ENCODE measurements around the gene LOC128125822.

The LOC128125822 gene

GRCh38 chr6:63537201-63537958 lies 34.9 kb upstream of the LOC128125822 start (continued):
- TF ChIP-seq ZNF707 (tag by site-specific recombination; IDR thresholded peaks at IDR 0.05): no peak
- no peak for TF ChIP-seq ZBTB7A (tag by site-specific recombination; IDR thresholded peaks at IDR 0.05; ENCODE audit: low read depth)
- TF ChIP-seq, protein P1, sequence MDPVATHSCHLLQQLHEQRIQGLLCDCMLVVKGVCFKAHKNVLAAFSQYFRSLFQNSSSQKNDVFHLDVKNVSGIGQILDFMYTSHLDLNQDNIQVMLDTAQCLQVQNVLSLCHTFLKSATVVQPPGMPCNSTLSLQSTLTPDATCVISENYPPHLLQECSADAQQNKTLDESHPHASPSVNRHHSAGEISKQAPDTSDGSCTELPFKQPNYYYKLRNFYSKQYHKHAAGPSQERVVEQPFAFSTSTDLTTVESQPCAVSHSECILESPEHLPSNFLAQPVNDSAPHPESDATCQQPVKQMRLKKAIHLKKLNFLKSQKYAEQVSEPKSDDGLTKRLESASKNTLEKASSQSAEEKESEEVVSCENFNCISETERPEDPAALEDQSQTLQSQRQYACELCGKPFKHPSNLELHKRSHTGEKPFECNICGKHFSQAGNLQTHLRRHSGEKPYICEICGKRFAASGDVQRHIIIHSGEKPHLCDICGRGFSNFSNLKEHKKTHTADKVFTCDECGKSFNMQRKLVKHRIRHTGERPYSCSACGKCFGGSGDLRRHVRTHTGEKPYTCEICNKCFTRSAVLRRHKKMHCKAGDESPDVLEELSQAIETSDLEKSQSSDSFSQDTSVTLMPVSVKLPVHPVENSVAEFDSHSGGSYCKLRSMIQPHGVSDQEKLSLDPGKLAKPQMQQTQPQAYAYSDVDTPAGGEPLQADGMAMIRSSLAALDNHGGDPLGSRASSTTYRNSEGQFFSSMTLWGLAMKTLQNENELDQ (tag by site-specific recombination; IDR thresholded peaks at IDR 0.05; ENCODE audit: low read depth): no peak
- TF ChIP-seq ZNF302 (tag by site-specific recombination; IDR thresholded peaks at IDR 0.05; ENCODE audit: low read depth): no peak
- TF ChIP-seq SCRT2 (tag by site-specific recombination; IDR thresholded peaks at IDR 0.05): peak; percentile 38; the same call in 1 of the 2 replicates
- TF ChIP-seq, protein P2, sequence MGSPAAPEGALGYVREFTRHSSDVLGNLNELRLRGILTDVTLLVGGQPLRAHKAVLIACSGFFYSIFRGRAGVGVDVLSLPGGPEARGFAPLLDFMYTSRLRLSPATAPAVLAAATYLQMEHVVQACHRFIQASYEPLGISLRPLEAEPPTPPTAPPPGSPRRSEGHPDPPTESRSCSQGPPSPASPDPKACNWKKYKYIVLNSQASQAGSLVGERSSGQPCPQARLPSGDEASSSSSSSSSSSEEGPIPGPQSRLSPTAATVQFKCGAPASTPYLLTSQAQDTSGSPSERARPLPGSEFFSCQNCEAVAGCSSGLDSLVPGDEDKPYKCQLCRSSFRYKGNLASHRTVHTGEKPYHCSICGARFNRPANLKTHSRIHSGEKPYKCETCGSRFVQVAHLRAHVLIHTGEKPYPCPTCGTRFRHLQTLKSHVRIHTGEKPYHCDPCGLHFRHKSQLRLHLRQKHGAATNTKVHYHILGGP (tag by site-specific recombination; IDR thresholded peaks at IDR 0.05): 0 out of 2 replicates have a peak, but pooled peaks have one; percentile 18
- TF ChIP-seq, protein P3, sequence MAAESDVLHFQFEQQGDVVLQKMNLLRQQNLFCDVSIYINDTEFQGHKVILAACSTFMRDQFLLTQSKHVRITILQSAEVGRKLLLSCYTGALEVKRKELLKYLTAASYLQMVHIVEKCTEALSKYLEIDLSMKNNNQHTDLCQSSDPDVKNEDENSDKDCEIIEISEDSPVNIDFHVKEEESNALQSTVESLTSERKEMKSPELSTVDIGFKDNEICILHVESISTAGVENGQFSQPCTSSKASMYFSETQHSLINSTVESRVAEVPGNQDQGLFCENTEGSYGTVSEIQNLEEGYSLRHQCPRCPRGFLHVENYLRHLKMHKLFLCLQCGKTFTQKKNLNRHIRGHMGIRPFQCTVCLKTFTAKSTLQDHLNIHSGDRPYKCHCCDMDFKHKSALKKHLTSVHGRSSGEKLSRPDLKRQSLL (tag by site-specific recombination; IDR thresholded peaks at IDR 0.05): no peak
- no peak for TF ChIP-seq PBX3 (CRISPR knock-in tag; IDR thresholded peaks at IDR 0.05)
- TF ChIP-seq, protein P4, sequence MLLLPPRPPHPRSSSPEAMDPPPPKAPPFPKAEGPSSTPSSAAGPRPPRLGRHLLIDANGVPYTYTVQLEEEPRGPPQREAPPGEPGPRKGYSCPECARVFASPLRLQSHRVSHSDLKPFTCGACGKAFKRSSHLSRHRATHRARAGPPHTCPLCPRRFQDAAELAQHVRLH (tag by site-specific recombination; IDR thresholded peaks at IDR 0.05): no peak
- no peak for TF ChIP-seq ZNF324 (tag by site-specific recombination; IDR thresholded peaks at IDR 0.05)
- TF ChIP-seq HOXA7 (CRISPR knock-in tag; IDR thresholded peaks at IDR 0.05; ENCODE audit: borderline replicate concordance): no peak
- no peak for TF ChIP-seq ZNF560 (tag by site-specific recombination; IDR thresholded peaks at IDR 0.05; ENCODE audit: borderline replicate concordance)
- 0 out of 2 replicates have a peak, but pooled peaks have one; percentile 16 for TF ChIP-seq ZNF366 (tag by site-specific recombination; conservative IDR thresholded peaks at IDR 0.05)
- TF ChIP-seq, protein P5, sequence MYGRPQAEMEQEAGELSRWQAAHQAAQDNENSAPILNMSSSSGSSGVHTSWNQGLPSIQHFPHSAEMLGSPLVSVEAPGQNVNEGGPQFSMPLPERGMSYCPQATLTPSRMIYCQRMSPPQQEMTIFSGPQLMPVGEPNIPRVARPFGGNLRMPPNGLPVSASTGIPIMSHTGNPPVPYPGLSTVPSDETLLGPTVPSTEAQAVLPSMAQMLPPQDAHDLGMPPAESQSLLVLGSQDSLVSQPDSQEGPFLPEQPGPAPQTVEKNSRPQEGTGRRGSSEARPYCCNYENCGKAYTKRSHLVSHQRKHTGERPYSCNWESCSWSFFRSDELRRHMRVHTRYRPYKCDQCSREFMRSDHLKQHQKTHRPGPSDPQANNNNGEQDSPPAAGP (tag by site-specific recombination; IDR thresholded peaks at IDR 0.05): no peak
- TF ChIP-seq ZNF202 (tag by site-specific recombination; IDR thresholded peaks at IDR 0.05; ENCODE audit: borderline replicate concordance): no peak
- TF ChIP-seq, protein P6, sequence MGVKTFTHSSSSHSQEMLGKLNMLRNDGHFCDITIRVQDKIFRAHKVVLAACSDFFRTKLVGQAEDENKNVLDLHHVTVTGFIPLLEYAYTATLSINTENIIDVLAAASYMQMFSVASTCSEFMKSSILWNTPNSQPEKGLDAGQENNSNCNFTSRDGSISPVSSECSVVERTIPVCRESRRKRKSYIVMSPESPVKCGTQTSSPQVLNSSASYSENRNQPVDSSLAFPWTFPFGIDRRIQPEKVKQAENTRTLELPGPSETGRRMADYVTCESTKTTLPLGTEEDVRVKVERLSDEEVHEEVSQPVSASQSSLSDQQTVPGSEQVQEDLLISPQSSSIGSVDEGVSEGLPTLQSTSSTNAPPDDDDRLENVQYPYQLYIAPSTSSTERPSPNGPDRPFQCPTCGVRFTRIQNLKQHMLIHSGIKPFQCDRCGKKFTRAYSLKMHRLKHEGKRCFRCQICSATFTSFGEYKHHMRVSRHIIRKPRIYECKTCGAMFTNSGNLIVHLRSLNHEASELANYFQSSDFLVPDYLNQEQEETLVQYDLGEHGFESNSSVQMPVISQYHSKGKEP (tag by site-specific recombination; IDR thresholded peaks at IDR 0.05): no peak
- TF ChIP-seq, protein P7, sequence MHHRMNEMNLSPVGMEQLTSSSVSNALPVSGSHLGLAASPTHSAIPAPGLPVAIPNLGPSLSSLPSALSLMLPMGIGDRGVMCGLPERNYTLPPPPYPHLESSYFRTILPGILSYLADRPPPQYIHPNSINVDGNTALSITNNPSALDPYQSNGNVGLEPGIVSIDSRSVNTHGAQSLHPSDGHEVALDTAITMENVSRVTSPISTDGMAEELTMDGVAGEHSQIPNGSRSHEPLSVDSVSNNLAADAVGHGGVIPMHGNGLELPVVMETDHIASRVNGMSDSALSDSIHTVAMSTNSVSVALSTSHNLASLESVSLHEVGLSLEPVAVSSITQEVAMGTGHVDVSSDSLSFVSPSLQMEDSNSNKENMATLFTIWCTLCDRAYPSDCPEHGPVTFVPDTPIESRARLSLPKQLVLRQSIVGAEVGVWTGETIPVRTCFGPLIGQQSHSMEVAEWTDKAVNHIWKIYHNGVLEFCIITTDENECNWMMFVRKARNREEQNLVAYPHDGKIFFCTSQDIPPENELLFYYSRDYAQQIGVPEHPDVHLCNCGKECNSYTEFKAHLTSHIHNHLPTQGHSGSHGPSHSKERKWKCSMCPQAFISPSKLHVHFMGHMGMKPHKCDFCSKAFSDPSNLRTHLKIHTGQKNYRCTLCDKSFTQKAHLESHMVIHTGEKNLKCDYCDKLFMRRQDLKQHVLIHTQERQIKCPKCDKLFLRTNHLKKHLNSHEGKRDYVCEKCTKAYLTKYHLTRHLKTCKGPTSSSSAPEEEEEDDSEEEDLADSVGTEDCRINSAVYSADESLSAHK (tag by site-specific recombination; IDR thresholded peaks at IDR 0.05): no peak
- TF ChIP-seq TSHZ1 (tag by site-specific recombination; IDR thresholded peaks at IDR 0.05; ENCODE audit: borderline replicate concordance): no peak
- TF ChIP-seq ZNF391 (tag by site-specific recombination; IDR thresholded peaks at IDR 0.05; ENCODE audit: borderline replicate concordance, low read depth): no peak
- no peak for TF ChIP-seq ZNF248 (tag by site-specific recombination; IDR thresholded peaks at IDR 0.05)
